ENCODE measurements around the gene GPR26. TPM values are rescaled to one million over a fixed set of nuclear protein-coding genes. Genes with fewer than 3 reads are reported as not detected.
A peak's percentile ranks its signal among the peaks of the same experiment; 100 is the strongest.
"Not testable (repeated sequence)": the region's sequence is repeated elsewhere in the genome, so short reads cannot be mapped to it uniquely, and the experiment has no call there.

GPR26 gene
- total and polyA plus RNA-seq, 3 experiments from 2014 or later = not detected

GRCh38 chr10:123721441-123722049, 55.4 kb downstream of the GPR26 start:
- no peak for DNase-seq
- ChIA-PET POLR2A (no interaction called here), CTCF (no interaction called here)
- H3K27ac Mint-ChIP-seq = no peak overlapping the region
- Histone ChIP-seq H3K4me1 (ENCODE audit: insufficient read depth, low read length) (no peaks in the 10 kb centered on the region), H3K9me3 (ENCODE audit: low read length) (no peaks in the 10 kb centered on the region), H3K27me3 (ENCODE audit: insufficient read depth, low read length, poor library complexity, severe bottlenecking) (no peaks in the 10 kb centered on the region), H3K27ac (ENCODE audit: low read depth, low read length) (no peak overlapping the region), H3K4me3 (ENCODE audit: low read length) (no peak overlapping the region), H3K36me3 (ENCODE audit: insufficient read depth, low read length) (no peaks in the 10 kb centered on the region)
- H3K9me3 Mint-ChIP-seq = peaks cover 0 to 4% (median 0%) of the 10 kb centered on the region in 5 donors
- H3K27me3 Mint-ChIP-seq = peaks cover 0 to 2% of the 10 kb centered on the region in 2 donors
- H3K36me3 Mint-ChIP-seq = no peaks in the 10 kb centered on the region
- H3K4me1 Mint-ChIP-seq = no peaks in the 10 kb centered on the region
- no peak overlapping the region for H3K4me3 Mint-ChIP-seq

- Mint-ChIP-seq H3K36me3 (no peaks in the 10 kb centered on the region), H3K4me1 (no peaks in the 10 kb centered on the region), H3K4me3 (no peak overlapping the region), H3K9me3 (peaks cover 0 to 4% (median 0%) of the 10 kb centered on the region in 5 donors), H3K27me3 (no peaks in the 10 kb centered on the region), H3K27ac (no peak overlapping the region)
- ChIA-PET POLR2A (no interaction called here), CTCF (no interaction called here)
- no peak for DNase-seq
- Histone ChIP-seq H3K27me3 (ENCODE audit: insufficient read depth, low read length, poor library complexity, severe bottlenecking) (no peaks in the 10 kb centered on the region), H3K27ac (ENCODE audit: low read depth, low read length) (no peak overlapping the region), H3K4me3 (ENCODE audit: low read length) (no peak overlapping the region), H3K9me3 (ENCODE audit: low read length) (no peaks in the 10 kb centered on the region), H3K4me1 (ENCODE audit: insufficient read depth, low read length) (no peaks in the 10 kb centered on the region), H3K36me3 (ENCODE audit: insufficient read depth, low read length) (no peaks in the 10 kb centered on the region)
Observed at GRCh38 chr10:123722351-123722750, 56.2 kb downstream of the GPR26 start.

- ChIA-PET POLR2A (no interaction called here), CTCF (no interaction called here)
Observed at GRCh38 chr10:123724747-123725146, 58.6 kb downstream of the GPR26 start.

GRCh38 chr10:123726381-123726780, 60.2 kb downstream of the GPR26 start:
- CTCF ChIA-PET = no interaction called here
- no peak for DNase-seq
- Mint-ChIP-seq H3K4me3 (no peak overlapping the region), H3K36me3 (no peaks in the 10 kb centered on the region), H3K4me1 (no peaks in the 10 kb centered on the region), H3K27me3 (peaks cover 0 to 3% of the 10 kb centered on the region in 2 donors), H3K27ac (no peak overlapping the region), H3K9me3 (peaks cover 0 to 8% (median 3%) of the 10 kb centered on the region in 5 donors)
- no peak overlapping the region for H3K4me3 ChIP-seq (ENCODE audit: low read length)
- no peak overlapping the region for H3K27ac ChIP-seq (ENCODE audit: low read depth, low read length)
- no peaks in the 10 kb centered on the region for H3K4me1 ChIP-seq (ENCODE audit: insufficient read depth, low read length)
- no peaks in the 10 kb centered on the region for H3K9me3 ChIP-seq (ENCODE audit: low read length)
- POLR2A ChIA-PET = no interaction called here
- H3K27me3 ChIP-seq (ENCODE audit: insufficient read depth, low read length, poor library complexity, severe bottlenecking) = no peaks in the 10 kb centered on the region
- H3K36me3 ChIP-seq (ENCODE audit: insufficient read depth, low read length) = no peaks in the 10 kb centered on the region

More at GRCh38 chr10:123724747-123725146, 58.6 kb downstream of the GPR26 start:
- H3K27me3 ChIP-seq (ENCODE audit: insufficient read depth, low read length, poor library complexity, severe bottlenecking) = no peaks in the 10 kb centered on the region
- no peak overlapping the region for H3K4me3 Mint-ChIP-seq
- DNase-seq = no peak
- no peak overlapping the region for H3K27ac Mint-ChIP-seq
- H3K9me3 ChIP-seq (ENCODE audit: low read length) = no peaks in the 10 kb centered on the region
- H3K9me3 Mint-ChIP-seq = peaks cover 0 to 8% (median 3%) of the 10 kb centered on the region in 5 donors
- H3K36me3 Mint-ChIP-seq = no peaks in the 10 kb centered on the region
- H3K4me3 ChIP-seq (ENCODE audit: low read length) = no peak overlapping the region
- H3K4me1 Mint-ChIP-seq = no peaks in the 10 kb centered on the region
- H3K36me3 ChIP-seq (ENCODE audit: insufficient read depth, low read length) = no peaks in the 10 kb centered on the region
- H3K27ac ChIP-seq (ENCODE audit: low read depth, low read length) = no peak overlapping the region
- H3K4me1 ChIP-seq (ENCODE audit: insufficient read depth, low read length) = no peaks in the 10 kb centered on the region
- H3K27me3 Mint-ChIP-seq = peaks cover 0 to 3% of the 10 kb centered on the region in 2 donors

- CTCF ChIA-PET = no interaction called here
- H3K4me3 ChIP-seq (ENCODE audit: low read length) = no peak overlapping the region
- no peaks in the 10 kb centered on the region for H3K36me3 Mint-ChIP-seq
Observed at GRCh38 chr10:123726836-123727235, 60.7 kb downstream of the GPR26 start.

DNA sequence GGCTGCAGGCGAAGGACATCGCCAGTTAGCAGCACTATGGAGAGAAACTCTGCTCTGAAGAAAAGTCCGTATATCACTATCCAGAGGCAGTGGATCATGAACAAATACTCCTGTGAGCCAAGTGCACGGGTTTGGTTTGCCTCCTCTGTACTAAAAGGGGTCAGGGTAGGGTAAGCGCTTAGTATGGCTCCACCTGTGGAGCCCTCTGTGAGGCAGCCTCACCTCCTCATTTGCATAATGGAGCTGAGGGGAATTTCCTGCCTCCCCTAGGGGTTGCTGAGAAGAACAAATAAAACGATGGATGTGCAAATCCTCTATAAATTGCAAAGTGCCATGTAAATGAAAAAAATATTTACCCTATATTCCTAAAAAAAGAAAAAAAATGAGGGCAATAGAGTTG, 63.4 kb downstream of the GPR26 start:
- CTCF ChIA-PET = no interaction called here
- Histone ChIP-seq H3K27ac (ENCODE audit: low read depth, low read length) (no peak overlapping the region), H3K36me3 (ENCODE audit: insufficient read depth, low read length) (no peaks in the 10 kb centered on the region), H3K9me3 (ENCODE audit: low read length) (no peaks in the 10 kb centered on the region), H3K4me3 (ENCODE audit: low read length) (no peak overlapping the region), H3K4me1 (ENCODE audit: insufficient read depth, low read length) (no peaks in the 10 kb centered on the region), H3K27me3 (ENCODE audit: insufficient read depth, low read length, poor library complexity, severe bottlenecking) (no peaks in the 10 kb centered on the region)
- no peak for DNase-seq
- no peak overlapping the region for H3K4me3 Mint-ChIP-seq
- no peak overlapping the region for H3K27ac Mint-ChIP-seq
- H3K27me3 Mint-ChIP-seq = peaks cover 0 to 3% of the 10 kb centered on the region in 2 donors
- H3K4me1 Mint-ChIP-seq = no peaks in the 10 kb centered on the region
- H3K9me3 Mint-ChIP-seq = peaks cover 0 to 3% (median 3%) of the 10 kb centered on the region in 5 donors
- H3K36me3 Mint-ChIP-seq = no peaks in the 10 kb centered on the region
- POLR2A ChIA-PET = no interaction called here

More at GRCh38 chr10:123726836-123727235, 60.7 kb downstream of the GPR26 start:
- Histone ChIP-seq H3K4me1 (ENCODE audit: insufficient read depth, low read length) (no peaks in the 10 kb centered on the region), H3K36me3 (ENCODE audit: insufficient read depth, low read length) (no peaks in the 10 kb centered on the region), H3K27ac (ENCODE audit: low read depth, low read length) (no peak overlapping the region), H3K9me3 (ENCODE audit: low read length) (no peaks in the 10 kb centered on the region), H3K27me3 (ENCODE audit: insufficient read depth, low read length, poor library complexity, severe bottlenecking) (no peaks in the 10 kb centered on the region)
- Mint-ChIP-seq H3K4me1 (no peaks in the 10 kb centered on the region), H3K27ac (no peak overlapping the region), H3K9me3 (peaks cover 0 to 8% (median 3%) of the 10 kb centered on the region in 5 donors), H3K4me3 (no peak overlapping the region), H3K27me3 (peaks cover 0 to 3% of the 10 kb centered on the region in 2 donors)
- POLR2A ChIA-PET = no interaction called here
- DNase-seq = no peak

- H3K36me3 ChIP-seq (ENCODE audit: insufficient read depth, low read length); H3K4me3 Mint-ChIP-seq; H3K36me3 Mint-ChIP-seq; CTCF ChIA-PET; H3K27me3 Mint-ChIP-seq; H3K9me3 ChIP-seq (ENCODE audit: low read length); H3K27ac ChIP-seq (ENCODE audit: low read depth, low read length); DNase-seq; H3K27ac Mint-ChIP-seq; H3K9me3 Mint-ChIP-seq; H3K27me3 ChIP-seq (ENCODE audit: insufficient read depth, low read length, poor library complexity, severe bottlenecking); H3K4me1 ChIP-seq (ENCODE audit: insufficient read depth, low read length); H3K4me1 Mint-ChIP-seq; H3K4me3 ChIP-seq (ENCODE audit: low read length); POLR2A ChIA-PET: not testable (repeated sequence)
Observed at GRCh38 chr10:123736917-123737316, 70.8 kb downstream of the GPR26 start.

- ChIA-PET POLR2A (no interaction called here), CTCF (no interaction called here)
- H3K27me3 ChIP-seq (ENCODE audit: insufficient read depth, low read length, poor library complexity, severe bottlenecking) = no peaks in the 10 kb centered on the region
- H3K9me3 Mint-ChIP-seq = peaks cover 0 to 4% (median 0%) of the 10 kb centered on the region in 5 donors
- no peaks in the 10 kb centered on the region for H3K36me3 ChIP-seq (ENCODE audit: insufficient read depth, low read length)
- peaks cover 0 to 1% of the 10 kb centered on the region in 2 donors for H3K27me3 Mint-ChIP-seq
- no peak overlapping the region for H3K4me3 ChIP-seq (ENCODE audit: low read length)
- no peaks in the 10 kb centered on the region for H3K4me1 ChIP-seq (ENCODE audit: insufficient read depth, low read length)
- H3K27ac Mint-ChIP-seq = peak overlapping the region in 1 of 8 donors; percentile 43
- no peaks in the 10 kb centered on the region for H3K9me3 ChIP-seq (ENCODE audit: low read length)
- no peak overlapping the region for H3K27ac ChIP-seq (ENCODE audit: low read depth, low read length)
- H3K4me1 Mint-ChIP-seq = no peaks in the 10 kb centered on the region
- no peak overlapping the region for H3K4me3 Mint-ChIP-seq
- H3K36me3 Mint-ChIP-seq = no peaks in the 10 kb centered on the region
- DNase-seq = no peak
Observed at GRCh38 chr10:123741146-123741545, 75.0 kb downstream of the GPR26 start.
